IMR-90 (cell line): ENCODE data around the gene CEP55.

Experiments used
- CTCF ChIP-seq: conservative IDR thresholded peaks from 2 replicates; pipeline ENCODE4 v1.5.1; 2012; ENCODE audit warnings: mild to moderate bottlenecking, low read depth, low read length, improper control_type of control experiment
- POLR2A ChIP-seq: IDR thresholded peaks from 2 replicates; pipeline ENCODE4 v1.6.1; 2012; ENCODE audit warnings: mild to moderate bottlenecking, low read depth, low read length

GRCh38 chr10:93476756-93477155 is 19.7 kb upstream of the CEP55 start:
- no peak for TF ChIP-seq CTCF
- TF ChIP-seq POLR2A: no peak
